Vein endothelial cell (primary cell): Measurements from ENCODE around the gene ADGB. TPM values are rescaled to one million over a fixed set of nuclear protein-coding genes. Genes with fewer than 3 reads are reported as not detected.

ENCODE experiments used
- small RNA-seq: library from RNA; depleted of rRNA; stranded (forward); fragments of <200 nt; gene quantifications from one replicate; pipeline ENCODE3, GENCODE V24; 2012
- total RNA-seq: library from RNA; depleted of rRNA; stranded (reverse); fragments of >200 nt; gene quantifications from 2 replicates; pipeline ENCODE4 v1.2.3, GENCODE V29; 2012

The ADGB gene
- not detected in 2 replicates for total RNA-seq

GRCh38 chr6:146598772-146599405, at the start of gene ADGB:
ADGB (plus strand) TSS chr6:146598972; CDS start chr6:146599041, 69 bp downstream.

Small RNAs within 50 kb of the gene (small RNA-seq; reads per million reads assigned to genes)
- not detected for gene RNU6-906P

Other genes with a start within 250 kb of the ADGB start
- 79.6 and 86.6 TPM in 2 replicates for gene RAB32, start 55.1 kb upstream of the ADGB start, total RNA-seq